Testis (tissue), 3 donors: Measurements from ENCODE around the gene PLIN4. TPM values are rescaled to one million over a fixed set of nuclear protein-coding genes. Genes with fewer than 3 reads are reported as not detected.

Experiments
- DNase-seq: peaks from one replicate; pipeline ENCODE4 v3.0.0-alpha.2; 2019
- H3K27ac ChIP-seq, 2 donors: fragments of 200-600 bp; sonication (generic); one replicate each; pipeline ENCODE4 v1.5.1; 2019
- H3K27me3 ChIP-seq: fragments of 200-600 bp; sonication (generic); one replicate; pipeline ENCODE4 v1.5.1; 2019
- H3K36me3 ChIP-seq: fragments of 200-600 bp; sonication (generic); one replicate; pipeline ENCODE4 v1.5.1; 2017; ENCODE audit warnings: low read depth; ENCODE audit errors: missing control alignments
- H3K4me1 ChIP-seq: fragments of 200-600 bp; sonication (generic); one replicate; pipeline ENCODE4 v1.5.1; 2019
- H3K4me3 ChIP-seq, 2 donors: fragments of 200-600 bp; sonication (generic); one replicate each; pipeline ENCODE4 v1.5.1; 2017 to 2019
- H3K9me3 ChIP-seq: fragments of 200-600 bp; sonication (generic); one replicate; pipeline ENCODE4 v1.5.1; 2017
- POLR2A ChIP-seq: fragments of 450-650 bp; IDR thresholded peaks from one replicate; pipeline ENCODE4 v1.6.1; 2017; ENCODE audit warnings: antibody characterized with exemption, mild to moderate bottlenecking, moderate library complexity
- WGBS, 2 donors: methylation state at CpG; one replicate each; pipeline ENCODE4 v1.1.5; 2018; 5-methylcytosine and 5-hydroxymethylcytosine counted together
- intact Hi-C: fragments of 100-400 bp; cut with DNase I; formaldehyde crosslinking; loops from one replicate; pipeline ENCODE4 v1.15.1; 2023; ENCODE audit warnings: low total_unique reads
- polyA plus RNA-seq: library from polyadenylated mRNA; stranded (reverse); fragments of 350-450 nt; fragmentation: Illumina TruSeq; extraction: RNeasy Lipid Tissue Mini Kit (QIAGEN cat#74804); gene quantifications from one replicate; pipeline ENCODE4 v1.2.3, GENCODE V29; 2014; ENCODE audit warnings: low read depth, low replicate concordance; ENCODE audit not compliant: insufficient read depth
- total RNA-seq, 2 donors: library from RNA; depleted of rRNA; stranded (reverse); fragments of >200 nt; gene quantifications; one replicate each; pipeline ENCODE4 v1.2.3, GENCODE V29; 2016
- TF ChIP-seq, protein P1 (sequence below), 3 experiments: fragments of 450-650 bp in 2 of 3; fragments of 200-600 bp in 1 of 3; sonication (generic) in 1 of 3; IDR thresholded peaks; one replicate each; pipeline ENCODE4 v1.5.1; 2016 to 2019; ENCODE audit warnings: antibody characterized with exemption in 3 of 3, mild to moderate bottlenecking in 2 of 3, moderate library complexity in 1 of 3

The PLIN4 gene
- total and polyA plus RNA-seq, 3 donors from 2014 or later: 2.8 to 4.0 (median 3.7) TPM

DNA sequence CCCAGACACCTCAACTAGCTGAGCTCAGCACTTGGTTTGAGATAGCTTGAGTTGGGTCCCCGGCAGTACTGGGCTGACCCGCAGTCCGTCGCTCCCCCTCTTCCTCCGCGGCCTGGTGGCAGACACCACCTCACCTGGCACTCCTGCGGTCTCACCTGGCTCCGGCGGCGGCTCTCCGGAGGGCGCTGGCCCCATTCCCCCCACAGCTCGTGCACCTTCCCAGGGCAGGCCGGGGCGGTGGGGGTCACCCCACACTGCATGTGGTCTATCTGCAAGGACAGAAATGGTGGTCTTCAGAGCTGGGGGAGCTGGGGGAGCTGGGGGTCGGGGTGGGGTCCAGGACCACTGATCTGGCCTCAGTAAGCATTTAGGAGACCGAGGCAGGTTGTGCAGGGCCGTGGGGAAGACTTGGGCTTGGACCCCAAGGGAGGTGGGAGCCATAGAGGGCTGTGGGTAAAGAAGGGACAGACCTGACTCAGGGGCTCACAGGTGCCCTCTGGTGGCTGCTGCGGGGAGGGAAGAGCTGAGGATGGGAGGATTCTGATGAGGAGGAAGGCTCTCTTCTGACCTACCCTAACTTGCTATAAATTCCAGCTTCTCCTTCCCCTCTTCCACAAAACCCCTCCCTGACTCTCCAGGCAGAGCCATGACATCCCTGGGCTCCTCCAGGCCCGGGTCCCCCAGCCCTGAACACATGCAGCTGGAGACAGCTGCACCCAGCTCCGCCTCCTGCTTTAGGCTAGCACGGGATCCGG is 6.7 kb upstream of the PLIN4 start:
- H3K27ac ChIP-seq: no peak overlapping the region
- no peak for TF ChIP-seq POLR2A
- TF ChIP-seq, protein P1, sequence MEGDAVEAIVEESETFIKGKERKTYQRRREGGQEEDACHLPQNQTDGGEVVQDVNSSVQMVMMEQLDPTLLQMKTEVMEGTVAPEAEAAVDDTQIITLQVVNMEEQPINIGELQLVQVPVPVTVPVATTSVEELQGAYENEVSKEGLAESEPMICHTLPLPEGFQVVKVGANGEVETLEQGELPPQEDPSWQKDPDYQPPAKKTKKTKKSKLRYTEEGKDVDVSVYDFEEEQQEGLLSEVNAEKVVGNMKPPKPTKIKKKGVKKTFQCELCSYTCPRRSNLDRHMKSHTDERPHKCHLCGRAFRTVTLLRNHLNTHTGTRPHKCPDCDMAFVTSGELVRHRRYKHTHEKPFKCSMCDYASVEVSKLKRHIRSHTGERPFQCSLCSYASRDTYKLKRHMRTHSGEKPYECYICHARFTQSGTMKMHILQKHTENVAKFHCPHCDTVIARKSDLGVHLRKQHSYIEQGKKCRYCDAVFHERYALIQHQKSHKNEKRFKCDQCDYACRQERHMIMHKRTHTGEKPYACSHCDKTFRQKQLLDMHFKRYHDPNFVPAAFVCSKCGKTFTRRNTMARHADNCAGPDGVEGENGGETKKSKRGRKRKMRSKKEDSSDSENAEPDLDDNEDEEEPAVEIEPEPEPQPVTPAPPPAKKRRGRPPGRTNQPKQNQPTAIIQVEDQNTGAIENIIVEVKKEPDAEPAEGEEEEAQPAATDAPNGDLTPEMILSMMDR (IDR thresholded peaks at IDR 0.05): peak in 2 of 3 experiments; percentile 34 to 59
- no peaks in the 10 kb centered on the region for H3K27me3 ChIP-seq
- H3K9me3 ChIP-seq: no peaks in the 10 kb centered on the region
- intact Hi-C loops: no loop called here
- no peaks in the 10 kb centered on the region for H3K4me1 ChIP-seq
- peak; percentile 57 for DNase-seq
- 71 to 75% methylated on average over 22 to 23 of the region's 23 CpGs for WGBS, 2 donors
- H3K4me3 ChIP-seq: no peak overlapping the region
- no peaks in the 10 kb centered on the region for H3K36me3 ChIP-seq

DNA sequence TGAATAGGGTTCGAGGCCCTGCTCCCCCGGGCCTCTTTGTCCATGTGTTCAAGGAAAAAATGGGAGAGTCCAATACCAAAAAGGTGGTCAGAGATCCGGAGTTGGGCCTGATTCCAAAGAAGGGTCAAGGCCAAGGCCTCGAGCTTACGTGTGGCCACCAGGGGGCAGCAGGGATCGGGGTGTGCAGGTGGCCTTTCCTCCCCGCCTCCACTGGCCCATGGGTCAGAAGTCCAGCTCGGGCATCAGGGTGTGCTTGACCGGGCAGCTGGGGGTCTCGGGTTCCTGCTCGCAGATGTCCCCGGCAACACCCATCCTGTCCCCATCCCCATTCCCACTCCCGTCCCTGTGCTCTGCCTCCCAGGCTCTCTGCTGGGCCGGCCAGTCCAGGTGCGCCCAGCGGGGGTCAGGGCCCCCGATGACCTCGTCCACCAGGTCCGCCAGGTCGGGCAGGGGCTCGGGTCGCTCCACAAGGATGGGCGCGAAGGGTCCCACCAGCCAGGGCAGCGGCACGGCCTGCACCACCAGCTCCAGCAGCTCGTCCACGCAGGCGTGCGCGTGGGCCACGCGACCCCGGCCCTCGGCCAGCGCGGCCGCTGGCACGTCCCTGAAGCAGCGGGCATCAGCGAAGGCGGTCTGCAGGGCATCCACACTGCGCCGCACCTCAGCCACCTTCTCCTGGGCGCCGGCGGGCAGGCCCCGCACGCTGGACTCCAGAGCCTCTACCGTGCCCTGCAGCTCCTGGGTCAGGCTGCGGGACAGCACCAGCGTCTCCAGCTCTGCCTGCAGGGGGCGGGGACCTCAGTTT is 5.2 kb upstream of the PLIN4 start:
- peak; percentile 40 for DNase-seq
- 42 to 84% methylated on average over 8 to 53 of the region's 53 CpGs for WGBS, 2 donors

DNA sequence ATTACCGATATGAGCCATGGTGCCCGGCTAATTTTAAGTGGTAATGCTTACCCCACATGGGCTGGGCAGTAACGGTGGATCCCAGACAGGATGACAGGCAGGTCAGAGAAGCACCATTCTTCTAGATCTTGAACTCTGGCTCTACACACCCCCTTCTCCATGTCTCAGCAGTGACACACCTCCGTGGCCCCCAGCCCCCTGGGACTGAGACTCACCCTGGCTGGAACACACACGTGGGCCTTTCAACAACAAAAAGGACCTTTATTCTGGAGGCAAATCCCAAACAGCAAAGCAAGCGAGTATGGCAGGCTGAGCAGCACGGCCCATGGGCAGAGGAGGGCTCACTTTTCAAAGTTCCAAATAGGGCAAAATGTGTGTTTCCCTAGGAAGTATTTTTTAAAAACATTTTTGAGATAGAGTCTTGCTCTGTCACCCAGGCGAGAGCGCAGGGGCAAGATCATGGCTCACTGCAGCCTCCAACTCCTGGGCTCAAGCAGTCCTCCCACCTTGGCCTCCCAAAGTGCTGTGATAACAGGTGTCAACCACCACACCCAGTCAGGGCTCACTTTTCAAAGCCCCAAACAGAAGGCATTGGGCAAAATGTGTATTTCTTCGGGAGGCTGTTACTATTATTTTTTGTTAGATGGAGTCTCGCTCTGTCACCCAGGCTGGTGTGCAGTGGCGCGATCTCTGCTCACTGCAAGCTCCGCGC is 4.2 kb upstream of the PLIN4 start:
- intact Hi-C loops: no loop called here
- WGBS, 2 donors: 86 to 87% methylated on average over 15 of the region's 15 CpGs

More for the DNA sequence above, 5.2 kb upstream of the PLIN4 start:
- H3K27me3 ChIP-seq: no peaks in the 10 kb centered on the region
- no peaks in the 10 kb centered on the region for H3K36me3 ChIP-seq
- intact Hi-C loops: no loop called here
- H3K4me3 ChIP-seq: no peak overlapping the region
- peaks cover 5% of the 10 kb centered on the region for H3K4me1 ChIP-seq
- no peak overlapping the region for H3K27ac ChIP-seq
- H3K9me3 ChIP-seq: no peaks in the 10 kb centered on the region
- TF ChIP-seq, protein P1 (IDR thresholded peaks at IDR 0.05): peak in 2 of 3 experiments; percentile 36 to 49
- TF ChIP-seq POLR2A: no peak

DNA sequence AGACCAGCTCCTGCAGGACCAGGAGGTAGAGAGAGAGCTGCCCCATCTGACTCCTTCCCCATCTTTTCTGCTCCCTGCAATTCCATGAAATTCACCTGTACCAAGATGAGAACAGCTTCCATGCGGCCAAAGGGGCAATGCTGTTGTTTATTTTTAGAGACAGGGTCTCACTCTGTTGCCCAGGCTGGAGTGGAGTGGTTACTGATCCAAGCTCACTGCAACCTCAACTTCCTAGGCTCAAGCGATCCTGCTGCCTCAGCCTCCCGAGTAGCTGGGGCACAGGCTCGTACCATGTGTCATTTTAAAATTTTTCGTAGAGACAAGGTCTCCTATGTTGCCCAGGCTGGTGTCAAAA is 3.6 kb upstream of the PLIN4 start:
- H3K27ac ChIP-seq: no peak overlapping the region
- H3K4me1 ChIP-seq: peaks cover 10% of the 10 kb centered on the region
- no peak for DNase-seq
- H3K4me3 ChIP-seq: no peak overlapping the region
- intact Hi-C loops: no loop called here
- no peak for TF ChIP-seq POLR2A
- TF ChIP-seq, protein P1 (IDR thresholded peaks at IDR 0.05): no peak
- H3K27me3 ChIP-seq: no peaks in the 10 kb centered on the region
- no peaks in the 10 kb centered on the region for H3K9me3 ChIP-seq
- 86 to 91% methylated on average over 5 of the region's 5 CpGs for WGBS, 2 donors
- H3K36me3 ChIP-seq: no peaks in the 10 kb centered on the region

More for the DNA sequence above, 4.2 kb upstream of the PLIN4 start:
- Histone ChIP-seq H3K9me3 (no peaks in the 10 kb centered on the region), H3K27me3 (no peaks in the 10 kb centered on the region), H3K36me3 (no peaks in the 10 kb centered on the region), H3K27ac (no peak overlapping the region), H3K4me3 (no peak overlapping the region), H3K4me1 (peaks cover 10% of the 10 kb centered on the region)
- TF ChIP-seq POLR2A: no peak
- TF ChIP-seq, protein P1 (IDR thresholded peaks at IDR 0.05): no peak
- DNase-seq: no peak
